Measurements from ENCODE around the gene SDC4. TPM values are rescaled to one million over a fixed set of nuclear protein-coding genes. Genes with fewer than 3 reads are reported as not detected.
"Not testable (repeated sequence)": the region's sequence is repeated elsewhere in the genome, so short reads cannot be mapped to it uniquely, and the experiment has no call there.

SDC4 gene
- polyA plus RNA-seq, 1 experiment, result 147 TPM

DNA sequence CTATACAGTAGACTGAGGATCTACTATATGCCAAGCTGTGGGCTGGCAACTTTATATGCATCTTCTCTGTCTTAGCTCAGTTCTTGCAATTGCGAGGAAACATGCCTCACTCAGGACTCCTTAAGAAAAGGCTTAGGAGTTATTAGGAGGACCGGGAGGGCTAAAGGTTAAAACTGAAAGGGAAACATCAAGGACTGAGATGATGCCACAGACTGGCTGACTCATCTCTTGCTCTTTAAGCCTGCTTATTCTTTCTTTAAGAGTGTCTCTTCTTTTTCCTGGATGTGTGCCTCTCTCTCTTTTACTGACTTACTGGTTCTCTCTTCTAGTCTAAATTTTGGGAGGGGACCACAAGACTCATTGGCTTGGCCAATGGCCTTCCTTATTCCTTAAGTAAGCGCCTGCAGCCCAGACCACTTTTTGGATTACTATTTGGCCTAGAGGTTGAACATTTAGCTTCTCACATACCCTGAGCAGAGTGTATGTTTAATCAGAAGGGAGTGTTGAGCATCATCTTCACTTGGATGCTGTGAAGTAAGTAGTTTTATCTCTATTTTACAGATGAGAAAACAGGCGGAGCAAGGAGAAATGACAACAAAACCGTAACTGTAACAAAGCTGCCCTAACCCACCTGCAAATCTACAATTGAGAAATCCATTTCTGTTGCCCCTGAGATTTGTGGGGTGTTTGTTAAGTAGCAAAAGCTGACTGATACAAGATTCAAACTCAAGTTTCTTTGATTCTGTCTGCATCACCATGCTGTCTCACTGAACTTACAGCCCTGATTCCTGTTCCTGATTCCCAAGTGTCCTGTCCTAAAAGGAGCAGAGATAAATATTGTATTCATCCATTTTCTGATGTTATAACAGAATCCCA lies 7.2 kb upstream of the SDC4 start:
- Histone ChIP-seq H3K27me3 (ENCODE audit: control insufficient read depth, insufficient read depth, low read length) (no peaks in the 10 kb centered on the region), H3K36me3 (ENCODE audit: control insufficient read depth, insufficient read depth, low read length) (no peaks in the 10 kb centered on the region), H3K4me3 (ENCODE audit: low read depth, low read length) (no peak overlapping the region)
- no peak for DNase-seq (ENCODE audit: low read depth)
- POLR2A ChIA-PET, result no interaction called here
- CTCF ChIA-PET, result interaction anchor here (1.0 to 1.5 kb wide), 3 partner anchors 19 to 34 kb away, joined by 3 to 4 read pairs (median 3); no protein-coding TSS in a partner anchor
- TF ChIP-seq, protein P1, sequence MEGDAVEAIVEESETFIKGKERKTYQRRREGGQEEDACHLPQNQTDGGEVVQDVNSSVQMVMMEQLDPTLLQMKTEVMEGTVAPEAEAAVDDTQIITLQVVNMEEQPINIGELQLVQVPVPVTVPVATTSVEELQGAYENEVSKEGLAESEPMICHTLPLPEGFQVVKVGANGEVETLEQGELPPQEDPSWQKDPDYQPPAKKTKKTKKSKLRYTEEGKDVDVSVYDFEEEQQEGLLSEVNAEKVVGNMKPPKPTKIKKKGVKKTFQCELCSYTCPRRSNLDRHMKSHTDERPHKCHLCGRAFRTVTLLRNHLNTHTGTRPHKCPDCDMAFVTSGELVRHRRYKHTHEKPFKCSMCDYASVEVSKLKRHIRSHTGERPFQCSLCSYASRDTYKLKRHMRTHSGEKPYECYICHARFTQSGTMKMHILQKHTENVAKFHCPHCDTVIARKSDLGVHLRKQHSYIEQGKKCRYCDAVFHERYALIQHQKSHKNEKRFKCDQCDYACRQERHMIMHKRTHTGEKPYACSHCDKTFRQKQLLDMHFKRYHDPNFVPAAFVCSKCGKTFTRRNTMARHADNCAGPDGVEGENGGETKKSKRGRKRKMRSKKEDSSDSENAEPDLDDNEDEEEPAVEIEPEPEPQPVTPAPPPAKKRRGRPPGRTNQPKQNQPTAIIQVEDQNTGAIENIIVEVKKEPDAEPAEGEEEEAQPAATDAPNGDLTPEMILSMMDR (IDR thresholded peaks at IDR 0.05; ENCODE audit: insufficient read depth, low read depth, low read length), result no peak

DNA sequence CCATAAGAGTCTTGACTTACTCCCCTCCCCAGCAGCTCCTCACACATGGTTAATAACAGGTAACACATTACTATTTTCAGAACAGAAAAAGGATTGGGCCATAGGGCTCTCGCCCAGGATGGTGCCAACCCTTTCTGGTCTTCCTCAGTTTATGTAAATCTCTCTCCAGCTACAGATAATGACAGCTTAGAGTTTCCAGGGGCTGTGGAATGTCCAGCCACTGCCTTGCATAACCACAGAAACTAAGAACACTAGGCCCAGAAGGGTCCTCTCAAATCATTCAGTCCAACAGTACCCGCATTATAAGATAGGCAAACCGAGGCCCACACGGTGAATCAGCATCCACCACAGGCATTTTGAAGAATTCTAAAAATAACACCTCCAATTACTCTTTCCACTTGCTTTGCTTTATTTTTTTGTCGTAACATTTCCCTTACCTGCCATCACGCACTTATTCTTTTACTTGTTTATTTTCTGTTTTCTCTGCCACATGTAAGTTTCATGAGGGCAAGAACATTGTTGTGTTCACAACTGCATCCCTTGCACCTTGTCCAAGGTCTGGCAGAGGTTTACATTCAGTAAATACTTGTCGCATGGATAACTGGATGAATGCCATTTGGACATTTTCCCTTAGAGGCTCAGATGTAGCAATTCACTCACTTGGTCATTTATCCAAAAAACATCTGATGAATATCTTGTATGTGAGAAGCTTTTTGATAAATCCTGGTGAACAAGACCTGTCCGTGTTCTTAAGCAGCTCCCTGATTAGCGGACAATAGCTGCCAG lies 6.4 kb upstream of the SDC4 start:
- TF ChIP-seq, protein P1 (IDR thresholded peaks at IDR 0.05; ENCODE audit: insufficient read depth, low read depth, low read length), result no peak
- H3K36me3 ChIP-seq (ENCODE audit: control insufficient read depth, insufficient read depth, low read length), result no peaks in the 10 kb centered on the region
- no peak overlapping the region for H3K4me3 ChIP-seq (ENCODE audit: low read depth, low read length)
- no peak for DNase-seq (ENCODE audit: low read depth)
- ChIA-PET POLR2A (no interaction called here), CTCF (interaction anchor here (0.6 to 1.5 kb wide), 5 partner anchors 12 to 34 kb away, joined by 3 to 4 read pairs (median 3); no protein-coding TSS in a partner anchor)
- H3K27me3 ChIP-seq (ENCODE audit: control insufficient read depth, insufficient read depth, low read length), result no peaks in the 10 kb centered on the region

DNA sequence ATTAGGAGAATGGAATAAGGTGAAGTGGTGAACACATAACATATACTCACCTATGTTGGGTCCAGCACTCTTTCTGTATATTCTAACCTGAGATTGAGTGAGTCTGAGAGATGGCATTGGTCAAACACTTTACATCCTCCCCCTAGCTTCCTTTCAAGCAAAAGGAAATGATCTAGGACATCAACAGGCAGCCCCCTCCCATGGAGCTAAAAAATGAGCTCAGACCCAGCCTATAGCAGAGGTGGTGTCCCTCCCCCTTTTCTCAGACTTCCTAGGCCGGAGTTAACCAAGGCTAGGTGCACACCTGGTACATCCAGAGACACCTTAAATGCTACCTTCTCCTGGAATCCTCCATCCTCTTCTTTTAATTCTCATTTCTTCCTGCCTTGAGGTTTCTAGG lies 5.5 kb upstream of the SDC4 start:
- ChIA-PET POLR2A (no interaction called here), CTCF (interaction anchor here (0.6 to 0.9 kb wide), 2 partner anchors 12 to 17 kb away, joined by 3 read pairs; no protein-coding TSS in a partner anchor)
- DNase-seq (ENCODE audit: low read depth), result no peak
- H3K27me3 ChIP-seq (ENCODE audit: control insufficient read depth, insufficient read depth, low read length), result no peaks in the 10 kb centered on the region
- TF ChIP-seq, protein P1 (IDR thresholded peaks at IDR 0.05; ENCODE audit: insufficient read depth, low read depth, low read length), result no peak
- H3K4me3 ChIP-seq (ENCODE audit: low read depth, low read length), result no peak overlapping the region
- H3K36me3 ChIP-seq (ENCODE audit: control insufficient read depth, insufficient read depth, low read length), result no peaks in the 10 kb centered on the region

DNA sequence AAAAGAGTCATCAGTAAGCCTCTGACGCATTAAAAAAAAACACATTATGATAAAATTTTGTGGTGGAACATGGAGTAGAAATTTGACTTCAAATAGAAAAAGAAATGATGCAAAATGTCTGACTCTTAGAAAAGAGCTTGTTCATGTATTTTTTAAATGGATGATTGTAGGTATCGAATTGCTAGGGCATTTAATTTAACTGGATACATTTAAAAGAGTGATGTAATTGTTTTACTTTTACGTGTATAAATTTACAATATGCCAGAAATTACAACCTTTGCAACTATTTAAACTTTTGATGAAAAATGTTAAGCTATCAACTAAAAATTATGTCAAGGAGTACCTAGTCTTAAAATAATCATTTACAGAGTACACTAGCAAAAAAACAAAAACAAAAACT lies 4.5 kb upstream of the SDC4 start:
- H3K36me3 ChIP-seq (ENCODE audit: control insufficient read depth, insufficient read depth, low read length), result no peaks in the 10 kb centered on the region
- no peaks in the 10 kb centered on the region for H3K27me3 ChIP-seq (ENCODE audit: control insufficient read depth, insufficient read depth, low read length)
- POLR2A ChIA-PET, result no interaction called here
- TF ChIP-seq, protein P1 (IDR thresholded peaks at IDR 0.05; ENCODE audit: insufficient read depth, low read depth, low read length), result no peak
- H3K4me3 ChIP-seq (ENCODE audit: low read depth, low read length), result no peak overlapping the region
- DNase-seq (ENCODE audit: low read depth), result no peak
- CTCF ChIA-PET, result interaction anchor here (0.9 to 2.6 kb wide), 2 partner anchors 10 to 84 kb away, joined by 7 to 13 read pairs; partner anchors contain the start of gene SYS1

DNA sequence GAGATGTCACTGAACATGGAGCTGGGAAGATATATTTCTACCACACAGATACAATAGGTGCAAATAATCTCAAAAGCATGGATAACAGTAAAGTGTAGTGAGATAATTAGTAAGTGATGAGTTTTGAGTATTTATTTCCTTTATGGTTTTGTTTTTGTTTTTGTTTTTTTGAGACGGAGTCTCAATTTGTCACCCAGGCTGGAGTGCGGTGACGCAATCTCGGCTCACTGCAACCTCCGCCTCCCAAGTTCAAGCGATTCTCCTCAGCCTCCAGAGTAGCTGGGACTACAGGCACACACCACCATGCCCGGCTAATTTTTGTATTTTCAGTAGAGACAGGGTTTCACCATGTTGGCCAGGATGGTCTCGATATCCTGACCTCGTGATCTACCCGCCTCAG lies 2.6 kb upstream of the SDC4 start:
- H3K27me3 ChIP-seq (ENCODE audit: control insufficient read depth, insufficient read depth, low read length); POLR2A ChIA-PET; H3K4me3 ChIP-seq (ENCODE audit: low read depth, low read length); DNase-seq (ENCODE audit: low read depth); H3K36me3 ChIP-seq (ENCODE audit: control insufficient read depth, insufficient read depth, low read length): not testable (repeated sequence)
- CTCF ChIA-PET, result interaction anchor here (1.1 to 2.6 kb wide), 2 partner anchors 12 to 57 kb away, joined by 3 to 13 read pairs; partner anchors contain the start of gene SYS1
